ENCODE measurements around the gene BTRC.

DNA sequence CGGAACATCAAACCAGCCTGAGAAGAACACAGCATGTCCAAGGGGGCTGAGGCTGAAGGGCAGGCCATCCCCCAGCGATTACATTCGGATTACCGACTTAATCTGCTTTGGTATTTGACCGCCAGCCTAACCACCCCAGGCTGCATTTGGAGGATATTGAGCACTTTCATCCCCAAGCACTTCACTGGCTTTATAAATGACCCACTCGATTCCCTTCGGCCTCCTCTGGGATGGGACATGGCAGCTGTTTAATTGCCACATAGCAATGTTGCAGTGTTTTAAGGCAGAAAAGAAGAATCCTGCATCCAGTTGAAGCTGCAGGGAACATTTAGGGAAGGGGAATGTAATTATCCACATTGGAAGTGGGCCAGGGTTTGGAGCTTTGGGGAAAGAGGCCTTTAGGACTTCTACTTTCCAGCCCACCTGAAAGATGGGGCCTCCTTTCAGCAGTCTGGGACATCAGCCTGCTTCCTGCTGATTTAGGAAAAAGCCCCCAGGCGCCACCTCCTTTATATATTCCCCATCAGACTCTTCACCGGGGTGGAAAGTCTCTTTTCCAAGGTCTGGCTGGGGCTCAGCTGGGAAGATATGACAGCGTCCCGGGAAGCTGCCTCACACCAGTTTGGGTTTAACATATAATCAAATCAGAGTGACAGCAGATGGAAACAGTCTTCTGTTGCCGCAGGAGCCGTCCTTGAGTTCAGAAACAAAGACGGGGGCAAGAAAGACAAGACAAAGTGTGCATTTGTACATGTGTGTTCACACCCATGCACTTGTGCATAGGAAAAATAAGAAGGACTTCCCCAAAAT is 243.3 kb downstream of the BTRC start:
- no peak for TF ChIP-seq EZH2 (IDR thresholded peaks at IDR 0.05)
- TF ChIP-seq, protein P1, sequence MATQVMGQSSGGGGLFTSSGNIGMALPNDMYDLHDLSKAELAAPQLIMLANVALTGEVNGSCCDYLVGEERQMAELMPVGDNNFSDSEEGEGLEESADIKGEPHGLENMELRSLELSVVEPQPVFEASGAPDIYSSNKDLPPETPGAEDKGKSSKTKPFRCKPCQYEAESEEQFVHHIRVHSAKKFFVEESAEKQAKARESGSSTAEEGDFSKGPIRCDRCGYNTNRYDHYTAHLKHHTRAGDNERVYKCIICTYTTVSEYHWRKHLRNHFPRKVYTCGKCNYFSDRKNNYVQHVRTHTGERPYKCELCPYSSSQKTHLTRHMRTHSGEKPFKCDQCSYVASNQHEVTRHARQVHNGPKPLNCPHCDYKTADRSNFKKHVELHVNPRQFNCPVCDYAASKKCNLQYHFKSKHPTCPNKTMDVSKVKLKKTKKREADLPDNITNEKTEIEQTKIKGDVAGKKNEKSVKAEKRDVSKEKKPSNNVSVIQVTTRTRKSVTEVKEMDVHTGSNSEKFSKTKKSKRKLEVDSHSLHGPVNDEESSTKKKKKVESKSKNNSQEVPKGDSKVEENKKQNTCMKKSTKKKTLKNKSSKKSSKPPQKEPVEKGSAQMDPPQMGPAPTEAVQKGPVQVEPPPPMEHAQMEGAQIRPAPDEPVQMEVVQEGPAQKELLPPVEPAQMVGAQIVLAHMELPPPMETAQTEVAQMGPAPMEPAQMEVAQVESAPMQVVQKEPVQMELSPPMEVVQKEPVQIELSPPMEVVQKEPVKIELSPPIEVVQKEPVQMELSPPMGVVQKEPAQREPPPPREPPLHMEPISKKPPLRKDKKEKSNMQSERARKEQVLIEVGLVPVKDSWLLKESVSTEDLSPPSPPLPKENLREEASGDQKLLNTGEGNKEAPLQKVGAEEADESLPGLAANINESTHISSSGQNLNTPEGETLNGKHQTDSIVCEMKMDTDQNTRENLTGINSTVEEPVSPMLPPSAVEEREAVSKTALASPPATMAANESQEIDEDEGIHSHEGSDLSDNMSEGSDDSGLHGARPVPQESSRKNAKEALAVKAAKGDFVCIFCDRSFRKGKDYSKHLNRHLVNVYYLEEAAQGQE (IDR thresholded peaks at IDR 0.05; ENCODE audit: low read depth): no peak

All from HCT116 (cell line).